K562 (cell line): ENCODE data around the gene DSCAM. TPM values are rescaled to one million over a fixed set of nuclear protein-coding genes. Genes with fewer than 3 reads are reported as not detected.

Experiments used
- ATAC-seq: fragments of 200-7000 bp; cut with Tn5 transposase; 3 replicates; pipeline ENCODE4 v1.9.1; 2020; ENCODE audit warnings: moderate library complexity
- BruUV-seq: library from RNA; stranded (reverse); fragments of 400-500 nt; replicated peaks from 2 replicates; lab custom pipeline; 2021; lab: Mats Ljungman, UMichigan
- CTCF ChIA-PET: fragments of 300-600 bp; formaldehyde crosslinking; extraction: SDS; loops from one replicate; lab custom pipeline; 2021; ENCODE audit warnings: low intra/inter-chr PET ratio; lab: Yijun Ruan, JAX
- POLR2A ChIA-PET: fragments of 300-600, 350-650 bp; sonication (Branson Sonifier 250); formaldehyde crosslinking; extraction: SDS; loops from one replicate; lab custom pipeline; 2021; ENCODE audit warnings: antibody characterized with exemption, inconsistent platforms; lab: Yijun Ruan, JAX
- DNase-seq, 4 experiments: peaks; one replicate each; pipeline versions ENCODE4 v3.0.0 to v3.0.0-alpha.2; 2011 to 2018; ENCODE audit warnings: low spot score in 3 of 4, mixed read lengths in 3 of 4; ENCODE audit errors: extremely low read depth in 1 of 4
- FAIRE-seq: peaks from 2 replicates; lab custom pipeline; 2011; peaks lifted over from hg19 to GRCh38; lab: Jason Lieb, UNC
- H2AFZ ChIP-seq: 2 replicates; pipeline ENCODE4 v1.6.0; 2011; ENCODE audit warnings: low read depth, low read length, control low read depth, inconsistent platforms
- H3K27ac ChIP-seq: fragments of 200-600 bp; 3 replicates; pipeline ENCODE4 v1.8.0; 2011; ENCODE audit warnings: low read depth, mild to moderate bottlenecking, control low read depth, inconsistent platforms, low read length, moderate library complexity, mixed read lengths; ENCODE audit errors: extremely low read depth
- H3K27me3 ChIP-seq, 2 experiments: fragments of 300-600 bp in 1 of 2; 2 replicates in 1 of 2; 3 replicates in 1 of 2; pipeline versions ENCODE4 v1.6.0 to v1.8.0; 2011; ENCODE audit warnings: inconsistent platforms in 2 of 2, low read length in 2 of 2, mild to moderate bottlenecking in 1 of 2, mixed read lengths in 1 of 2, moderate library complexity in 1 of 2; ENCODE audit not compliant: control insufficient read depth in 2 of 2, insufficient read depth in 2 of 2
- H3K36me3 ChIP-seq: fragments of 300-600 bp; 3 replicates; pipeline ENCODE4 v1.8.0; 2011; ENCODE audit warnings: mild to moderate bottlenecking, low read length, inconsistent platforms; ENCODE audit not compliant: control insufficient read depth, insufficient read depth
- H3K4me1 ChIP-seq, 2 experiments: fragments of 200-600 bp in 1 of 2; replicated peaks in 1 of 2; 2 replicates in 1 of 2; 3 replicates in 1 of 2; pipeline versions ENCODE4 v1.5.1 to v1.8.0; 2011; ENCODE audit warnings: inconsistent platforms in 2 of 2, low read length in 2 of 2, mild to moderate bottlenecking in 1 of 2, mixed read lengths in 1 of 2, moderate library complexity in 1 of 2; ENCODE audit not compliant: control insufficient read depth in 2 of 2, insufficient read depth in 2 of 2
- H3K4me2 ChIP-seq: 2 replicates; pipeline ENCODE4 v1.6.1; 2011; ENCODE audit warnings: low read length, control low read depth, inconsistent platforms, mixed read lengths; ENCODE audit not compliant: insufficient read depth
- H3K4me3 ChIP-seq: fragments of 200-600 bp; sonication (generic), shearing (Covaris generic); 2 replicates; pipeline ENCODE4 v1.5.1; 2016; ENCODE audit warnings: control low read depth, inconsistent platforms
- H3K79me2 ChIP-seq: fragments of 200-600 bp; 3 replicates; pipeline ENCODE4 v1.8.0; 2011; ENCODE audit warnings: low read length, inconsistent platforms; ENCODE audit not compliant: control insufficient read depth, insufficient read depth
- H3K9ac ChIP-seq, 2 experiments: 2 replicates each; pipeline versions ENCODE4 v1.6.0 to v1.6.1; 2011; ENCODE audit warnings: low read depth in 2 of 2, low read length in 2 of 2, control low read depth in 1 of 2, inconsistent platforms in 1 of 2, mild to moderate bottlenecking in 1 of 2, mixed read lengths in 1 of 2; ENCODE audit not compliant: insufficient read depth in 1 of 2
- H3K9me1 ChIP-seq: one replicate; pipeline ENCODE4 v1.6.0; 2011; ENCODE audit warnings: inconsistent platforms, mild to moderate bottlenecking, low read length, moderate library complexity; ENCODE audit not compliant: control insufficient read depth, insufficient read depth
- H3K9me3 ChIP-seq: replicated peaks from 2 replicates; pipeline ENCODE4 v1.5.1; 2011; ENCODE audit warnings: low read depth, low read length, inconsistent platforms; ENCODE audit not compliant: control insufficient read depth, insufficient read depth
- H4K20me1 ChIP-seq: replicated peaks from 2 replicates; pipeline ENCODE4 v1.6.1; 2011; ENCODE audit warnings: low read length, inconsistent platforms, mixed read lengths; ENCODE audit not compliant: control insufficient read depth, insufficient read depth
- E2F3 ChIP-seq: fragments of 250-450 bp; sonication (Bioruptor Pico); IDR thresholded peaks from 2 replicates; pipeline ENCODE4 v1.4.0; 2020; ENCODE audit warnings: mild to moderate bottlenecking
- EP300 ChIP-seq: IDR thresholded peaks from 2 replicates; pipeline ENCODE4 v1.6.1; 2012; ENCODE audit warnings: low read length, improper control_type of control experiment
- HDAC1 ChIP-seq, 2 experiments: fragments of 450-650 bp; IDR thresholded peaks; 2 replicates each; pipeline ENCODE4 v1.6.1; 2016 to 2017; ENCODE audit warnings: inconsistent platforms in 1 of 2, mild to moderate bottlenecking in 1 of 2, moderate library complexity in 1 of 2
- KDM2B ChIP-seq: fragments of 250-450 bp; sonication (Bioruptor Pico); IDR thresholded peaks from 2 replicates; pipeline ENCODE4 v1.8.0; 2021; ENCODE audit warnings: mild to moderate bottlenecking, moderate library complexity
- MAFF ChIP-seq: IDR thresholded peaks from 2 replicates; pipeline ENCODE4 v1.6.1; 2012; ENCODE audit warnings: low read length, improper control_type of control experiment
- MYBL2 ChIP-seq, 2 experiments: fragments of 450-650 bp in 1 of 2; sonication (generic) in 1 of 2; formaldehyde crosslinking in 1 of 2; IDR thresholded peaks; 2 replicates each; pipeline versions ENCODE4 v1.6.1 to v1.8.1; 2017 to 2022; ENCODE audit warnings: borderline replicate concordance in 1 of 2, inconsistent platforms in 1 of 2, low read depth in 1 of 2, mild to moderate bottlenecking in 1 of 2, missing genetic modification reagents in 1 of 2, moderate library complexity in 1 of 2
- NFXL1 ChIP-seq: fragments of 450-650 bp; formaldehyde crosslinking; IDR thresholded peaks from 2 replicates; pipeline ENCODE4 v1.4.0; 2021; ENCODE audit warnings: mild to moderate bottlenecking
- PHTF2 ChIP-seq: fragments of 250-450 bp; sonication (Bioruptor Pico); IDR thresholded peaks from 2 replicates; pipeline ENCODE4 v1.5.0; 2021; ENCODE audit warnings: mild to moderate bottlenecking
- RBM15 ChIP-seq: fragments of 200-400 bp; formaldehyde crosslinking; IDR thresholded peaks from 2 replicates; pipeline ENCODE4 v1.6.1; 2018; ENCODE audit warnings: mild to moderate bottlenecking, low read length, moderate library complexity; ENCODE audit not compliant: insufficient read depth
- RFX5 ChIP-seq: IDR thresholded peaks from 2 replicates; pipeline ENCODE4 v1.6.1; 2011; ENCODE audit warnings: low read depth, mild to moderate bottlenecking, improper control_type of control experiment, low read length
- SRSF1 ChIP-seq: fragments of 200-400 bp; formaldehyde crosslinking; IDR thresholded peaks from 2 replicates; pipeline ENCODE4 v1.6.1; 2017; ENCODE audit warnings: mild to moderate bottlenecking, low read depth, low read length, moderate library complexity
- U2AF1 ChIP-seq: fragments of 200-400 bp; formaldehyde crosslinking; optimal IDR thresholded peaks from 2 replicates; pipeline ENCODE3; 2017; ENCODE audit warnings: mild to moderate bottlenecking, low read depth, low read length, moderate library complexity
- ZNF121 ChIP-seq: sonication (generic); formaldehyde crosslinking; conservative IDR thresholded peaks from 2 replicates; pipeline ENCODE4 v1.8.0; 2022; ENCODE audit warnings: missing genetic modification reagents
- ZNF212 ChIP-seq: fragments of 450-650 bp; formaldehyde crosslinking; IDR thresholded peaks from 2 replicates; pipeline ENCODE4 v1.4.0; 2020; ENCODE audit warnings: mild to moderate bottlenecking
- ZNF408 ChIP-seq: fragments of 250-450 bp; sonication (Bioruptor Pico); IDR thresholded peaks from 2 replicates; pipeline ENCODE4 v1.4.0; 2020; ENCODE audit warnings: low read depth, mild to moderate bottlenecking, moderate library complexity
- ZNF668 ChIP-seq: fragments of 250-450 bp; sonication (Bioruptor Pico); IDR thresholded peaks from 2 replicates; pipeline ENCODE4 v1.8.0; 2022; ENCODE audit warnings: mild to moderate bottlenecking, inconsistent platforms
- WGBS: fragments of 100-300 bp; shearing (Covaris generic); methylation state at CpG from one replicate; pipeline ENCODE4 v1.1.6; 2016; ENCODE audit warnings: low coverage, mixed read lengths; ENCODE audit not compliant: insufficient coverage; ENCODE audit errors: missing lambda C conversion rate; 5-methylcytosine and 5-hydroxymethylcytosine counted together
- in situ Hi-C: fragments of 300-500 bp; cut with MboI; formaldehyde crosslinking; loops from 4 replicates; pipeline ENCODE4 v1.15.0; 2018; ENCODE audit warnings: inconsistent platforms, mixed read lengths
- intact Hi-C: fragments of 100-400 bp; cut with micrococcal nuclease; formaldehyde crosslinking; loops from 2 replicates; pipeline ENCODE4 v1.14.2; 2022
- polyA plus RNA-seq, 8 experiments: library from polyadenylated mRNA; depleted of rRNA in 4 of 8; stranded (reverse) in 5 of 8; unstranded in 3 of 8; fragments of >200 nt; fragmentation: Nextera tagmentation in 2 of 8; fragmentation: Illumina TruSeq in 1 of 8; extraction: Ambion mirVana in 2 of 8; extraction: Trizol in 1 of 8; gene quantifications; 2 replicates each; pipeline versions ENCODE4 v1.2.1 to v1.2.3, GENCODE V29; 2011 to 2014; ENCODE audit warnings: inconsistent platforms in 1 of 8, missing spikeins in 1 of 8
- total RNA-seq, 7 experiments: library from RNA; depleted of rRNA in 6 of 7; stranded (reverse); fragments of >200 nt in 6 of 7; fragmentation: Illumina TruSeq in 2 of 7; extraction: Trizol in 2 of 7; gene quantifications; 2 replicates each; pipeline versions ENCODE4 v1.2.1 to v1.2.3, GENCODE V29; 2011 to 2021; ENCODE audit warnings: low replicate concordance in 1 of 7

DSCAM gene
- total and polyA plus RNA-seq, 9 of the 15 experiments (the other 6 are each of a cell fraction or from before 2014, with no cell fraction given): not detected

DNA sequence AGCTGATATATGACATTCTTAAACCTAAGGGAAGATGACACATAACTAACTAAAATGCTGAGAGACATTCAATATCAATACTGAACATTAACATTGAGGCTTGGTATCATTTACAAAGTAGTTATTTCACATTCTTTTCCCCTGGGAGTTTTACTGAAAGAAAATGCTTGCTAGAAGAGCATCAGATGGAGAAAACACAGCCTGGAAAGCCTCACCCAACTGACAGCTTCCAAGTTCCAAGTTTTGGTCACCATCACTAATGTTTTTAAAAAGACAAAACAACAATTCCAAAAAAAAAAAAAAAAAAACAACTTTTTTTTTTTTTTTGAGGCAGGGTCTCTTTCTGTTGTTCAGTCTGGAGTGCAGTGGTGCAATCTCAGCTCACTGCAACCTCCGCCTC lies 80.6 kb downstream of the DSCAM start:
- no peak for TF ChIP-seq EP300
- no peak for TF ChIP-seq RBM15
- TF ChIP-seq ZNF668 (CRISPR knock-in tag): no peak
- TF ChIP-seq PHTF2 (CRISPR knock-in tag): no peak
- no peak for TF ChIP-seq MYBL2 (IDR thresholded peaks at IDR 0.05; ENCODE audit: low read depth)
- no peak for TF ChIP-seq MYBL2 (CRISPR knock-in tag; IDR thresholded peaks at IDR 0.05; ENCODE audit: borderline replicate concordance)
- FAIRE-seq (no peak), DNase-seq (no peak), ATAC-seq (no peak)
- Histone ChIP-seq H3K4me1 (no peaks in the 10 kb centered on the region), H3K9ac (no peak overlapping the region), H3K4me3 (no peak overlapping the region), H4K20me1 (no peaks in the 10 kb centered on the region), H3K79me2 (no peaks in the 10 kb centered on the region), H3K27ac (no peak overlapping the region), H3K9me1 (no peaks in the 10 kb centered on the region), H3K36me3 (no peaks in the 10 kb centered on the region), H3K4me2 (no peak overlapping the region), H3K27me3 (no peaks in the 10 kb centered on the region), H2AFZ (no peak overlapping the region), H3K9me3 (no peaks in the 10 kb centered on the region; the same call in 1 of the 2 replicates)
- in situ Hi-C loops (no loop called here), intact Hi-C loops (no loop called here)
- ChIA-PET CTCF (no interaction called here), POLR2A (interaction anchor here (0.6 to 0.7 kb wide), 2 partner anchors 26 to 293 kb away, joined by 3 read pairs; no protein-coding TSS in a partner anchor)
- no TSS peak for BruUV-seq
- 0% methylated on average over 1 of the region's 1 CpG for WGBS

DNA sequence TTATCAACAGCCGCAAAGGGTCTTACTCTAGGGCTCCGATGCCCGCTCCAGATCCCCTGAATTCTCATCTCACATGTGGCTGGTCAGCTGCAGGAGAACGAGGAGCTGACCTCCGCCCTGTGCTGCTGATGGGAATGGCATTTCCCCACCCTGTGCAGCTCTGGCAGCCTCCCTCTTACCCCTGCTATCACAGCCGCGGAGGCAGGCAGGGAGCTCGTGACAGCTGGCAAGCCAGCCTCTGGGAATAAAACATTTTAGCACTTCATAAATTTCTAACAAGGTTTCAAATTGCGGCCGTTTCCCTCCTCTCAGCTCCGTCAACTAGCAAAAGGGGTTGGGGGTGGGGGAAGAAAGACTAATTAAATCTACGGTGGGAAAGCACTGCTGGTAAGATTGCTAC lies 81.1 kb downstream of the DSCAM start:
- H3K27ac ChIP-seq: no peak overlapping the region
- TF ChIP-seq ZNF121 (CRISPR knock-in tag) (no peak), NFXL1 (no peak), RFX5 (no peak), KDM2B (no peak), U2AF1 (no peak), SRSF1 (no peak), ZNF212 (CRISPR knock-in tag) (no peak), E2F3 (CRISPR knock-in tag) (no peak), ZNF408 (CRISPR knock-in tag) (no peak), MAFF (no peak), HDAC1 (IDR thresholded peaks at IDR 0.05) (no peak)
- TF ChIP-seq, all 486 proteins: peak for 0
- Histone ChIP-seq H3K9ac (no peak overlapping the region), H3K27me3 (no peaks in the 10 kb centered on the region), H3K4me1 (no peaks in the 10 kb centered on the region), H3K4me2 (no peak overlapping the region), H4K20me1 (no peaks in the 10 kb centered on the region), H2AFZ (no peak overlapping the region), H3K9me1 (no peaks in the 10 kb centered on the region), H3K36me3 (no peaks in the 10 kb centered on the region), H3K4me3 (no peak overlapping the region), H3K9me3 (no peaks in the 10 kb centered on the region; the same call in 1 of the 2 replicates), H3K79me2 (no peaks in the 10 kb centered on the region)
- DNase-seq: no peak
- FAIRE-seq: no peak
- in situ Hi-C loops (no loop called here), intact Hi-C loops (no loop called here)
- BruUV-seq: no TSS peak
- no peak for ATAC-seq
- ChIA-PET POLR2A (interaction anchor here (0.6 kb wide), 1 partner anchor 26 kb away, joined by 3 read pairs; no protein-coding TSS in a partner anchor), CTCF (no interaction called here)
- WGBS: 0% methylated on average over 12 of the region's 12 CpGs
